Effector memory CD4-positive, alpha-beta T cell (primary cell): ENCODE measurements around the gene NRG2.

ENCODE experiments used
- DNase-seq, 3 donors: peaks; one replicate each; pipeline ENCODE4 v3.0.0-alpha.2; 2020
- H3K27ac ChIP-seq: 2 replicates; pipeline ENCODE4 v1.7.0; 2013; ENCODE audit warnings: mild to moderate bottlenecking, low read length, moderate library complexity; ENCODE audit not compliant: insufficient read depth, poor library complexity, severe bottlenecking
- H3K27me3 ChIP-seq: replicated peaks from 2 replicates; pipeline ENCODE4 v1.7.0; 2013; ENCODE audit warnings: mild to moderate bottlenecking, low read length; ENCODE audit not compliant: insufficient read depth, control insufficient read depth, poor library complexity, severe bottlenecking
- H3K36me3 ChIP-seq: 2 replicates; pipeline ENCODE4 v1.7.0; 2013; ENCODE audit warnings: mild to moderate bottlenecking, low read length, moderate library complexity; ENCODE audit not compliant: control insufficient read depth, insufficient read depth
- H3K4me1 ChIP-seq: 2 replicates; pipeline ENCODE4 v1.7.0; 2013; ENCODE audit warnings: low read length, mild to moderate bottlenecking; ENCODE audit not compliant: control insufficient read depth, insufficient read depth, poor library complexity, severe bottlenecking
- H3K4me3 ChIP-seq: 2 replicates; pipeline ENCODE4 v1.7.0; 2013; ENCODE audit warnings: low read length, low read depth, mild to moderate bottlenecking; ENCODE audit not compliant: insufficient read depth, poor library complexity, severe bottlenecking
- H3K9me3 ChIP-seq: 2 replicates; pipeline ENCODE4 v1.7.0; 2013; ENCODE audit warnings: mild to moderate bottlenecking, low read length, moderate library complexity; ENCODE audit not compliant: control insufficient read depth

NRG2 gene

GRCh38 chr5:139850423-139851016 lies 192.6 kb downstream of the NRG2 start:
- no peaks in the 10 kb centered on the region for H3K9me3 ChIP-seq

GRCh38 chr5:139849942-139850341 lies 193.2 kb downstream of the NRG2 start:
- Histone ChIP-seq H3K36me3 (no peaks in the 10 kb centered on the region), H3K4me3 (no peak overlapping the region), H3K9me3 (no peaks in the 10 kb centered on the region), H3K27ac (no peak overlapping the region), H3K4me1 (no peaks in the 10 kb centered on the region), H3K27me3 (no peaks in the 10 kb centered on the region)
- DNase-seq: no peak

More at GRCh38 chr5:139850423-139851016, 192.6 kb downstream of the NRG2 start:
- DNase-seq: no peak
- no peaks in the 10 kb centered on the region for H3K36me3 ChIP-seq
- H3K27ac ChIP-seq: no peak overlapping the region
- no peaks in the 10 kb centered on the region for H3K27me3 ChIP-seq
- no peaks in the 10 kb centered on the region for H3K4me1 ChIP-seq
- H3K4me3 ChIP-seq: no peak overlapping the region

- H3K27me3 ChIP-seq: peaks cover under 1% of the 10 kb centered on the region
- H3K4me1 ChIP-seq: no peaks in the 10 kb centered on the region
- H3K4me3 ChIP-seq: no peak overlapping the region
- DNase-seq: no peak
- H3K9me3 ChIP-seq: no peaks in the 10 kb centered on the region
- no peak overlapping the region for H3K27ac ChIP-seq
- H3K36me3 ChIP-seq: no peaks in the 10 kb centered on the region
These were observed 193.6 kb downstream of the NRG2 start for GRCh38 chr5:139849501-139849900.

GRCh38 chr5:139848508-139849100 lies 194.5 kb downstream of the NRG2 start:
- DNase-seq: peak in 2 of 3 donors; percentile 6 to 14
- peaks cover 3% of the 10 kb centered on the region for H3K27me3 ChIP-seq
- H3K9me3 ChIP-seq: no peaks in the 10 kb centered on the region
- H3K27ac ChIP-seq: peak overlapping the region; percentile 69
- peak overlapping the region; percentile 60 for H3K4me3 ChIP-seq
- H3K36me3 ChIP-seq: no peaks in the 10 kb centered on the region
- H3K4me1 ChIP-seq: no peaks in the 10 kb centered on the region

GRCh38 chr5:139847790-139848507 lies 195.2 kb downstream of the NRG2 start:
- no peaks in the 10 kb centered on the region for H3K4me1 ChIP-seq
- H3K27me3 ChIP-seq: peaks cover 3% of the 10 kb centered on the region
- H3K27ac ChIP-seq: peak overlapping the region; percentile 69
- peak overlapping the region; percentile 62 for H3K4me3 ChIP-seq
- H3K9me3 ChIP-seq: no peaks in the 10 kb centered on the region
- H3K36me3 ChIP-seq: no peaks in the 10 kb centered on the region
- peak; percentile 54 to 63 (median 59) for DNase-seq

- H3K4me1 ChIP-seq: no peaks in the 10 kb centered on the region
- no peaks in the 10 kb centered on the region for H3K36me3 ChIP-seq
- no peak overlapping the region for H3K27ac ChIP-seq
- no peaks in the 10 kb centered on the region for H3K9me3 ChIP-seq
- peaks cover 3% of the 10 kb centered on the region for H3K27me3 ChIP-seq
- no peak for DNase-seq
- no peak overlapping the region for H3K4me3 ChIP-seq
These were observed 196.0 kb downstream of the NRG2 start for GRCh38 chr5:139847091-139847490.

GRCh38 chr5:139845846-139846681 lies 197.0 kb downstream of the NRG2 start:
- H3K27me3 ChIP-seq: peaks cover 3% of the 10 kb centered on the region

GRCh38 chr5:139844472-139845145 lies 198.5 kb downstream of the NRG2 start:
- peak; percentile 34 to 44 (median 39) for DNase-seq

More at GRCh38 chr5:139845846-139846681, 197.0 kb downstream of the NRG2 start:
- Histone ChIP-seq H3K36me3 (no peaks in the 10 kb centered on the region), H3K27ac (no peak overlapping the region), H3K9me3 (no peaks in the 10 kb centered on the region), H3K4me3 (no peak overlapping the region), H3K4me1 (no peaks in the 10 kb centered on the region)
- no peak for DNase-seq

GRCh38 chr5:139843991-139844390 lies 199.1 kb downstream of the NRG2 start:
- no peaks in the 10 kb centered on the region for H3K36me3 ChIP-seq
- DNase-seq: no peak
- H3K4me1 ChIP-seq: no peaks in the 10 kb centered on the region
- H3K27me3 ChIP-seq: peaks cover 3% of the 10 kb centered on the region
- no peak overlapping the region for H3K27ac ChIP-seq
- no peaks in the 10 kb centered on the region for H3K9me3 ChIP-seq
- H3K4me3 ChIP-seq: no peak overlapping the region

More at GRCh38 chr5:139844472-139845145, 198.5 kb downstream of the NRG2 start:
- H3K27ac ChIP-seq: no peak overlapping the region
- H3K36me3 ChIP-seq: no peaks in the 10 kb centered on the region
- H3K4me1 ChIP-seq: no peaks in the 10 kb centered on the region
- H3K9me3 ChIP-seq: no peaks in the 10 kb centered on the region
- no peak overlapping the region for H3K4me3 ChIP-seq
- H3K27me3 ChIP-seq: peaks cover 3% of the 10 kb centered on the region
